T-helper 2 cell treated with Interferon-gamma antibody and Interleukin-4, amounts not matched to agents 100 ng/mL and 5 ng/mL, for 36 hours (primary cell): ENCODE results near the gene MVD. TPM values are rescaled to one million over a fixed set of nuclear protein-coding genes. Genes with fewer than 3 reads are reported as not detected.

ENCODE experiments used
- intact Hi-C: fragments of 100-400 bp; cut with micrococcal nuclease; formaldehyde crosslinking; loops from one replicate; pipeline ENCODE4 v1.15.1; 2023
- total RNA-seq: library from RNA; stranded (reverse); gene quantifications from 2 replicates; pipeline ENCODE4 v1.2.3, GENCODE V29; 2022

MVD gene
- total RNA-seq, 1 donor from 2014 or later = 65.6 TPM

GRCh38 chr16:88658714-88659113 lies 4.2 kb downstream of the MVD start:
- intact Hi-C loops = no loop called here

DNA sequence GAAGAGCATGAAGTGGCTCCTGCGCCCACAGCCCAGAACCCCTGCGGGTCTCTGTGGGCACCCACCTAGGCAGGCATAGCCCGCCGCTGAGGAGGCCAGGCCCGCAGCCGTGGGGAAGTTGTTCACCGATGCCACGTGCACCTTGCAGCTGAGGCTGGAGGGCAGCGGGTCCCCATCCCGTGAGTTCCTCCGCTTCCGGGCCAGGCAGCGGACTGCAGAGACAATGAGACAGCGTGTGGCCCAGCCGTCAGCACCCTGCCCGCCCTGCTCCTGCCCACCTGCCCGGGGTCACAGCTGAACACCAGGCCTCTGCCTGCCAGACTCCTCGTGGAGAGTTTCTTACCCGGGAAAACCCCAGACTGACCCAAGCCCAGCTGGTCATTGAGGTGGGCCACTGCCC lies 5.5 kb downstream of the MVD start:
- intact Hi-C loops = no loop called here

DNA sequence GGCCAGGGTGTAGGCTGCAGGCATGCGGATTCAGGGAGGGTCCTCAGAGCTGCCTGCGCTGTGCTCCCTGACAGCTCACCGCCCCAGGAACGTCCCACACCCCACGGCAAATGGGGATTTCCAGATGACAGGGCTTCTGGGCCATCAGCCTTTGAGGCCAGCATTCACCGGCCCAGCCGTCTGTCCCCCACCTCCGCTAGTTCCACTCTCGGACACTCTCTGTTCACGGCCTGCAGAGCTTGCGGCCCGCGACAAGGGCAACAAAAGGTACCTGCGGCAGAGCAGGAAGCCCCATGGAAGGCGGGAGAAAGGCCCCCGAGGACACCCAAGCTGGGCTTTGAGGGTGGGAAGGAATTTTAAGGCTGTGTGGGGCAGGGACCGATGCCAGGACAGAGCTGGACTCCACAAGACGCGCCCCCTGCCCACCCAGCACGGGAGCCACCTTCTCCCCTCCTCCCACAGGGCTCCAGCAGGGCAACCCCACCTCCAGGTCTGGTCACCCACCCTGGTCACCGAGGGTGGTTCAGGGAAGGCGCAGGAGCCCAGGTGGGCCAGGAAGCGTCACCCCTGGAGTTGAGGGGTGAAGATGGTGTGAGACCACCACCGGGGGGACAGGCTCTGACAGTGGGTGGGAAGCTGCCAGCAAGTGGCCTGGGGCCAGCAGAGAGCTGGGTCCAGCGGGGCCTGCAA lies 6.5 kb downstream of the MVD start:
- intact Hi-C loops = no loop called here

GRCh38 chr16:88655733-88656281 lies 7.1 kb downstream of the MVD start:
- intact Hi-C loops = no loop called here

- intact Hi-C loops = no loop called here
Observed at GRCh38 chr16:88655053-88655732, 7.7 kb downstream of the MVD start.

DNA sequence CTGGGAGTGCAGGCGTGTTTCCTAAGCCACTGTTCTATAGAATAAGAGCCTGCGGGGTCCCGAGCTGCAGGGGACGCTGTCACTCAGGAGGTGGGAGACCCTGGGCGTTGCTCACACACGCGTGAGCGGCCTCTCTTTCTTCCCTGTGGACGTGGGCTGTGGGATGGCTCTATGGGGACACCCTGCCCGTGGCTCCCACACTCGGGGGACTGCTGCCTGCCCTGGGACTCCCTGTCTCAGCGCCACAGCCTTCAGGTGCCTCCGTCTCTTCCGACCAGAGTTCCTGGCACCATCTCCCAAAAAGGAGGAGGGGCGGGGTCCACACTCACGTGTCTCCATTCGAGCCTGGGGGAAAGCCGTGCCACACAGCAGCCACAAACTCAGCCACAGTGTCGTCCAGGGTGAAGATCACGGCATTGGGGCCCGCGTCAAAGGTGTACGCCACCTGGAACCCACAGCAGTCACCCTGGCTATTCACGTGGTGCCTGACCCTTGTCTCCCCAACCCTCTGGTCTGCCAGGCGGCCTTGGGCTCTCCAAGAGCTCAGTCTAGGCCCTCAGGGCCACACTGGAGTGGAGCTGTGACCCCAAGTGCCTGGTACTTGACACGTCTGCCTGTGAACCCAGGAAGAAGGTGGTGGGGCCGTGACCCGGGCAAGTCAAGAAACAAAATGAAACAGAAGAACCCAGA lies 8.4 kb downstream of the MVD start:
- intact Hi-C loops = no loop called here

GRCh38 chr16:88653596-88654362 lies 9.1 kb downstream of the MVD start:
- intact Hi-C loops = no loop called here

- intact Hi-C loops = no loop called here
Observed at GRCh38 chr16:88653101-88653500, 9.8 kb downstream of the MVD start.

GRCh38 chr16:88652762-88653063 lies 10.2 kb downstream of the MVD start:
- intact Hi-C loops = no loop called here

GRCh38 chr16:88651989-88652761 lies 10.7 kb downstream of the MVD start:
- intact Hi-C loops = loop anchor here (1.0 to 2.0 kb wide), 4 partner anchors 11 to 49 kb away; partner anchors contain the start of genes MVD and SNAI3

DNA sequence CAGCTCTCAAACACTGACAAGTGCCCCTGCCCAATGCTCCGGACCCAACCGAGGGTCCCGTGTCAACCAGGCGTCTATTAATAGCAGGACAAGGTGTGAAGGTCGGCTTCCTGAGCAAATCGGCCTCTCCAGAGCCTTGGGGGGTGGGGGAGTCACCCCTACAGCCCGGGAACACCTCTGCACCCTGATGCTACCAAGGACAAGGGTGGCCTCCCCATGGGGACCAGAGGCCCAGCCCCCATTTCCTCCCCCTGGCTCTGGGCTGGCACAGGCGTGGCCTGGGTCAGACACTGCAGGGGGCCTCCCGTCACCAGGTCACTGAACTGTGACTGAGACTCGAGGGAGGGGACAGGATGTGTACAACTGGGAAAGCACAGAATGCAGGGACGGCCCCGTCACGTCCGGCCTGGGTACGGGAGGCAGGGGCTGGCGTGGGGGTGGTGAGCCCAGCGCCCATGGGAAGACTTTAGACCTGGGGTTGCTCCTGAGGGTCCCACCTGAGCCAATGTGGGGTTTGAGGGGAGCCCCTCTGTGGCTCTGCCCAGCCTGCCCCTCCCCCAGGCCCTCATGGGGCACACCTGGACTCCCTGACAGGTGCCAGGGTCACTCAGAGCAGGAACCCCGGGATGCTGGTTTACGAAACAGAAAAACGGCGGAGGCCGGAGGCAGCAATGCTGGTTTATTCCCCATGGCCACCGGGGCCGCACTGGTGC lies 11.5 kb downstream of the MVD start:
- intact Hi-C loops = loop anchor here (1.0 to 2.0 kb wide), 4 partner anchors 12 to 50 kb away; partner anchors contain the start of genes MVD and SNAI3

DNA sequence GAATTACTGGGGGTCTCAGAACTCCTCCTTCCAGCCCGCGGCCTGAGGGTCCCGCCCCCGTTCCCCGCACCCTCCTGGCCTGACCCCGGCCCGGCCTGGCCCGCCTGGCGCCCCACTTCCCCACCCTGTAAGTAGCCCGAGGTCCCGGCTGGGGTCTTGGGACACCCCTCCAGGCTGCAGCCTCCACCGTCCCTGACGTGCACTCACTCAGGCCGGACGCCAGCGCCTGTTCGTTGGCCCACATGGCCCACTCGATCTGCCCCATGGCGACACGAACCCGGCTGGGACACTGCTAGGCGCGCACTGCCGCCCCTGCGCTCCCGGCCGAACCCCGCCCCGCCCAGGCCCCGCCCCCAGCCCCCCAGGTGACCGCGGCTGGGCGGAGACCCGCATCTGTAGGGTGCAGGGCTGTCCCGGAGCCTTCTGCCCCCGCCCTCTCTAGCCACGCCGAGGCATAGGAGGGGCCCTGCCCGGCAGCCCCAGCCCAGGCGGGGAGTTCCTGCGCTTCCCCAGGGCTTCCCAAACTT lies 12.1 kb downstream of the MVD start, which contains the start of gene CYBA:
Gene CYBA (minus strand): TSS at position 305 of the 527 bp plus-strand sequence. CDS start 40 bp downstream, at position 265.
- intact Hi-C loops = loop anchor here (1.0 to 2.0 kb wide), 4 partner anchors 12 to 50 kb away; partner anchors contain the start of genes MVD and SNAI3

DNA sequence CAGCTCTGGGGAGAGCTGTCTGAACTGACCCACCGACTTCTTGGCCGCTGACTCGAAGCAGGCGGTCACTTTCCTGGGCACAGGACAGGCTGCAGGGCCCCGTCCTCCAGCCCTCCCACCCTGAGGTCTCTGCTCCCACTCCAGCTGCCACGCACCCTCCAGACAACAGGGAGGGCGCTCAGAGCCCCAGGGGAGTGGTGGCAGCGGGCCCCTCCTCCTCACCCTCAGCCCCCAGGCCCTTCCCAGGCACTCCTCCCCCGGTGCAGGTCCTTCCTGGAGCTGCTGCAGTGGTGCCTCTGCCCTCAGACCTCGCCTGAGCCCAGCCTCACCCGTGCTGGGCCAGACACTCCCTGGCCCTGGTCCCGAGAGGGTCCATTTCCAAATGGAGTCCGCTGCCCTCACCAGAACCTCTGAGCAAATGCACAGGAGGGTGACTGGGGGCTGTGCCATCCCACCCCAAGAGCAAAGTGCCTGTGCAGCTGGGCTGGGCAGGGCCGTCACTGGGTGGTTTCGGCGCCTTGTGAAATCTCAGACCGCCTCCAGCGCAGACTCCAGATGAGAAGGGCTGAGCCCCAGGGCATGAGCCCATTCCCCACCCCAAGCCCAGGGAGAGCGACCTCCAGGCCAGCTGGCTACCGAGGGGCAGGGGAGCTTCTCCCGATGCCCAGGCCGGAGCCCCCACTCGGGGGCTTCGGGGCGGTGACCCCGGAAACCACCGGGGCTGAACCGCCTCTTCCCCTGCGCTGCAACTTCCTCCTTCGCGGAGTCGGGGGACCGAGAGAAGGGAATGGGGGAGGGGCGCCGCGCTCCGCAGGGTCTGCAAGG lies 12.8 kb downstream of the MVD start:
- intact Hi-C loops = loop anchor here (2.0 kb wide), 1 partner anchor 15 kb away; no protein-coding TSS in a partner anchor

DNA sequence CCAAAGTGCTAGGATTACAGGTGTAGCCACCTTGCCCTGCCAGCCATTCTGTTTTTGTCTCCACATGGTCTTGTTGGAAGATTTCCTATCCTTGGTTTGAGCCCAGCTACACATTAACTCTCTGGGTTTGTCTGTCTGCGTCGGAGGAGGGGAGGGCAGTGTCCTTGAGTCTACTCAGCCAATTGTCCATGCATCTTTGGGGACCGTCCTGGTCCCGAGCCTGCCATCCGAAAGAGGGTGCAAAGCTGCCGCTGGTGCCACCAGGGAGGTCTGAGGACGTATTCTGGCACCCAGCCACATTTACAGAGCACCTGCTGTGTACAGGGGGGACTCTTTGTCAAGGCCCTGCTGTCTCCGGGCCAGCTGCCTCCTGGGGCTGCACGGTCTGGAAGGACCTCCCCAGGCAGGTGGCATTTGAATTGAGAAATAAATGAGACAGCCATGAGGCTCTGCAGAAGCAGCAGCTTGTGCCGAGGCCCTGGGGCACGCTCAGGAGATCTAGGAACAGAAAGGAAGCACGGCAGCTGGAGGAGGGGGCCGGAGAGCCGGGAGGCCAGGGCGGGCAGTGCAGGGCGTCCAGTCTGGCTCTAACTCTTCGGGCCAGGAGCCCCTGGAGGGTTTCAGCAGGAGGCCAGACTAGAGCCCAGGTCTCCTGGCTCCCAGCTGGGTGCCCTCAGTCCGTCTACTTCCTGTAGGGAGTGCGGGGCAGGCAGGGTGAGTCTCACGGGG lies 13.5 kb downstream of the MVD start:
- intact Hi-C loops = no loop called here

DNA sequence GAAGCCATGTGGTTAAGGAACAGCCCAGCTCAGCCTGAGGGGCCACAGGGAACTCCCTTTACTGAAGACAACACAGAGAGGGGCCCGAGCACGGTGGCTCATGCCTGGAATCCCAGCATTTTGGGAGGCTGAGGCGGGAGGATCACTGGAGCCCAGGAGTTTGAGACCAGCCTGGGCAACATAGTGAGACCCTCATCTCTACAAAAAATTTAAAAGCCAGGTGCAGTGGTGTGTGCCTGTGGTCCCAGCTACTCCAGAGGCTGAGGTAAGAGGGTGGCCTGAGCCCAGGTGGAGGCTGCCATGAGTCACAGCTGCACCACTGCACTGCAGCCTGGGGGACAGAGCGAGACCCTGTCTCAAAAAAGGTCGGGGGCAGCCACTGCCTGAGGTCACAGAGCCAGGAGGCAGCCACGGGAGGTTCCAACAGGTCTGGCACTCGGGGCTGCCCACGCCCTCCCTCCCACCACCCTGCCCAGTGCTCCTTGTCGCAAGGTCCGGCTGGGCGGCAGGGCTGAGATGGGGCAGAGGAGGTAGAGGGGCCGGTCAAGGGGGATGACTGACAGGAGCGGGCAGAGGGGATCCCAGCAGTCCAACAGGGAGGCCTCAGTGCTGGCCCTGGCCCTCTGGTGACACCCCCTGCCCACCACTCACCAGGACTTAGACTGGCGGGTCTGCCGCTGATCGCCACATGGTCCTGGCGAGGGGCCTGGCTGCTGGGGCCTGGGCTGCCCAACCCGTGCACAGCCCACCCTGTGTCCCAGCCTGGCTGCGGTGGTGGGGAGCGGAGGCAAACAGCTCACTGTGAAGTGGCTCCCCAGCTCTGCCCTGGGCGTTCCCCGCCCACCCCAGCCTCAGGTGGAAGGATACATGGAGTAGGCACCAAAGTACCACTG lies 15.5 kb downstream of the MVD start:
- intact Hi-C loops = no loop called here

DNA sequence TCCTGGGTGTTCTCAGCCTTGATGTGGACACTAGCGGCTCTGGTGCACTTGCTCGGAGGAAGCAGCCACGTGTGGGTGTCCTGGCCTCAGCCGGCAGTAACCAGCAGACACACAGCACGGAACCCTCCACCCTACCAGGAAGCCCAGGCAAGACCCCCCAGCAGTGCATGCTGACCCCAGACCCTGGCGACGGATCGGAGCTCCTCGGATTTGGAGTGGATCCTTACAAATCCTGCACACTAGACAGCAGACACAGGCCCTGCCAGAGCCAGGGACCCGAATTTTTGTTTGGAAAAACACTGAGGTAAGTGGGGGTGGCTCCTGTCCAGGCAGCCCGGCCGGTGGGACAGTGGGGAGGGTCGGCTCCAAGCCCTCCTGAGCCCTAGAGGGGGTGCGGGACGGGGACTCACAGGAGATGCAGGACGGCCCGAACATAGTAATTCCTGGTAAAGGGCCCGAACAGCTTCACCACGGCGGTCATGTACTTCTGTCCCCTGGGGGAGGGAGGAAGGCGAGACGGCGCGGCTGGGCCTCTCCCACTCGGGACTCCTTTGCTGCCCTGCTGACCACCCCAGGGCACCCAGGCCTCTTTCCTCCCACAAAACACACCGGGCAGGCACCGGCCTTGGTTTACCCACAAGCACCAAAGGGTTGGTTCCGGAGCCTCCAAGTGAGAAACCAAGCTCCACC lies 16.4 kb downstream of the MVD start:
- intact Hi-C loops = no loop called here
